B cell (primary cell): ENCODE data around the gene ADORA2B. TPM values are rescaled to one million over a fixed set of nuclear protein-coding genes. Genes with fewer than 3 reads are reported as not detected.

Experiments
- ATAC-seq: fragments of 200-7000 bp; cut with Tn5 transposase; one replicate; pipeline ENCODE4 v1.10.0; 2021; ENCODE audit warnings: low read depth, mild to moderate bottlenecking, moderate number of reproducible peaks, moderate library complexity
- CTCF ChIA-PET: fragments of 350-600 bp; sonication (Branson Sonifier 250); formaldehyde crosslinking; loops from one replicate; lab custom pipeline; 2021; ENCODE audit warnings: antibody characterized with exemption, inconsistent platforms; lab: Charles Lee
- POLR2A ChIA-PET: fragments of 350-600 bp; sonication (Branson Sonifier 250); formaldehyde crosslinking; loops from one replicate; lab custom pipeline; 2021; ENCODE audit warnings: antibody characterized with exemption; lab: Charles Lee
- DNase-seq: peaks from one replicate; pipeline ENCODE4 v3.0.0; 2013
- H2AFZ ChIP-seq: 2 replicates; pipeline ENCODE4 v1.6.1; 2012; ENCODE audit warnings: mild to moderate bottlenecking, low read depth, low read length; ENCODE audit not compliant: insufficient read depth, poor library complexity, severe bottlenecking
- H3K27ac ChIP-seq, 2 donors: 1 replicate in 1 of 2; 2 replicates in 1 of 2; pipeline ENCODE4 v1.5.1; 2012 to 2013; ENCODE audit warnings: low read length in 2 of 2, mild to moderate bottlenecking in 2 of 2, moderate library complexity in 1 of 2
- H3K27me3 ChIP-seq, 4 experiments: fragments of 200-600 bp in 1 of 4; sonication (generic) in 1 of 4; replicated peaks in 1 of 4; 1 replicate in 2 of 4; 2 replicates in 2 of 4; pipeline versions ENCODE4 v1.6.1 to v1.7.0; 2013 to 2016; ENCODE audit warnings: low read length in 3 of 4, mild to moderate bottlenecking in 2 of 4, mixed read lengths in 1 of 4, moderate library complexity in 1 of 4; ENCODE audit not compliant: insufficient read depth in 4 of 4, control insufficient read depth in 3 of 4; ENCODE audit errors: control extremely low read depth in 1 of 4
- H3K36me3 ChIP-seq, 2 experiments: replicated peaks in 1 of 2; 1 replicate in 1 of 2; 2 replicates in 1 of 2; pipeline versions ENCODE4 v1.6.1 to v1.7.1; 2013; ENCODE audit warnings: low read length in 1 of 2; ENCODE audit not compliant: insufficient read depth in 2 of 2, control insufficient read depth in 1 of 2; ENCODE audit errors: control extremely low read depth in 1 of 2, extremely low read depth in 1 of 2
- H3K4me1 ChIP-seq, 2 donors: fragments of 200-600 bp in 1 of 2; sonication (generic) in 1 of 2; 1 replicate in 1 of 2; 2 replicates in 1 of 2; pipeline versions ENCODE4 v1.5.1 to v1.6.1; 2013 to 2017; ENCODE audit warnings: low read length in 2 of 2; ENCODE audit not compliant: control insufficient read depth in 2 of 2, insufficient read depth in 2 of 2
- H3K4me2 ChIP-seq: replicated peaks from 2 replicates; pipeline ENCODE3; 2012; ENCODE audit warnings: mild to moderate bottlenecking, low read depth, low read length; ENCODE audit not compliant: poor library complexity, severe bottlenecking
- H3K4me3 ChIP-seq, 5 experiments: fragments of 200-600 bp in 1 of 5; sonication (generic) in 1 of 5; 1 replicate in 3 of 5; 2 replicates in 2 of 5; pipeline versions ENCODE4 v1.5.1 to v1.7.0; 2011 to 2016; ENCODE audit warnings: low read length in 4 of 5, mild to moderate bottlenecking in 4 of 5, low read depth in 2 of 5, control low read depth in 1 of 5, moderate library complexity in 1 of 5; ENCODE audit not compliant: insufficient read depth in 1 of 5; ENCODE audit errors: control extremely low read depth in 1 of 5, extremely low read depth in 1 of 5
- H3K79me2 ChIP-seq: fragments of 200-600 bp; sonication (generic); one replicate; pipeline ENCODE4 v1.6.0; 2016; ENCODE audit warnings: low read length; ENCODE audit not compliant: control insufficient read depth, insufficient read depth
- H3K9ac ChIP-seq: fragments of 200-600 bp; sonication (generic); 2 replicates; pipeline ENCODE4 v1.6.1; 2017; ENCODE audit warnings: mild to moderate bottlenecking, low read length, moderate library complexity
- H3K9me3 ChIP-seq, 3 donors: one replicate each; pipeline versions ENCODE4 v1.6.1 to v1.7.1; 2013; ENCODE audit warnings: low read length in 2 of 3; ENCODE audit not compliant: control insufficient read depth in 2 of 3, insufficient read depth in 1 of 3; ENCODE audit errors: control extremely low read depth in 1 of 3
- H4K20me1 ChIP-seq: 2 replicates; pipeline ENCODE4 v1.6.0; 2012; ENCODE audit warnings: mild to moderate bottlenecking, low read length; ENCODE audit not compliant: insufficient read depth, control insufficient read depth, poor library complexity, severe bottlenecking
- H3K27ac Mint-ChIP-seq: one replicate; pipeline ENCODE4 v1.8.0; 2021; ENCODE audit warnings: mixed read lengths
- H3K27me3 Mint-ChIP-seq: one replicate; pipeline ENCODE4 v1.8.0; 2021; ENCODE audit warnings: mixed read lengths
- H3K4me1 Mint-ChIP-seq: one replicate; pipeline ENCODE4 v1.8.0; 2021; ENCODE audit warnings: mixed read lengths
- H3K4me3 Mint-ChIP-seq: one replicate; pipeline ENCODE4 v1.8.0; 2021; ENCODE audit warnings: mixed read lengths
- H3K9me3 Mint-ChIP-seq: one replicate; pipeline ENCODE4 v1.8.0; 2022; ENCODE audit warnings: mixed read lengths; ENCODE audit not compliant: insufficient read depth
- CTCF ChIP-seq: fragments of 200-600 bp; IDR thresholded peaks from one replicate; pipeline ENCODE4 v1.8.0; 2022; ENCODE audit warnings: antibody characterized with exemption, mild to moderate bottlenecking
- EZH2 ChIP-seq: IDR thresholded peaks from 2 replicates; pipeline ENCODE4 v1.6.1; 2012; ENCODE audit warnings: borderline replicate concordance, low read depth, mild to moderate bottlenecking, moderate library complexity, low read length; ENCODE audit not compliant: insufficient read depth, poor library complexity, severe bottlenecking
- WGBS: methylation state at CpG from one replicate; pipeline ENCODE4 v1.1.5; 2013; ENCODE audit warnings: missing lambda C conversion rate; ENCODE audit not compliant: insufficient coverage; 5-methylcytosine and 5-hydroxymethylcytosine counted together
- intact Hi-C: fragments of 100-400 bp; cut with micrococcal nuclease; formaldehyde crosslinking; loops from one replicate; pipeline ENCODE4 v1.10.0; 2022
- polyA plus RNA-seq: library from polyadenylated mRNA; depleted of rRNA; stranded (reverse); fragments of >200 nt; gene quantifications from 2 replicates; pipeline ENCODE4 v1.2.3, GENCODE V29; 2012
- total RNA-seq, 2 donors: library from RNA; stranded (reverse); fragments of 120-200 nt in 1 of 2; gene quantifications; 1 replicate in 1 of 2; 2 replicates in 1 of 2; pipeline versions ENCODE4 v1.2.3 to v1.2.4, GENCODE V29; 2013 to 2022

Gene ADORA2B
- total and polyA plus RNA-seq, 2 donors (not counting 1 experiment from before 2014, with no cell fraction given): not detected

GRCh38 chr17:15996322-15996721, 51.4 kb downstream of the ADORA2B start:
- H3K4me3 ChIP-seq: no peak overlapping the region
- no peak overlapping the region for H2AFZ ChIP-seq
- no peak overlapping the region for H3K9ac ChIP-seq
- Mint-ChIP-seq H3K27ac (no peak overlapping the region), H3K27me3 (no peaks in the 10 kb centered on the region), H3K4me3 (no peak overlapping the region), H3K9me3 (no peaks in the 10 kb centered on the region), H3K4me1 (peaks cover 24% of the 10 kb centered on the region)
- no peak for TF ChIP-seq CTCF
- TF ChIP-seq EZH2: no peak
- CTCF ChIA-PET: interaction anchor here (1.1 to 4.4 kb wide), 4 partner anchors 30 to 738 kb away, joined by 3 to 14 read pairs (median 8); partner anchors contain the start of gene ADORA2B
- H3K4me1 ChIP-seq: peaks cover 18 to 22% of the 10 kb centered on the region in 2 donors
- H3K4me2 ChIP-seq: no peak overlapping the region
- no peak for DNase-seq
- H3K27me3 ChIP-seq: no peaks in the 10 kb centered on the region
- H4K20me1 ChIP-seq: peaks cover 13% of the 10 kb centered on the region
- 92% methylated on average over 1 of the region's 6 CpGs for WGBS
- peaks cover 0 to 4% of the 10 kb centered on the region in 2 experiments for H3K36me3 ChIP-seq
- intact Hi-C loops: loop anchor here (5.0 kb wide), 1 partner anchor 314 kb away; the partner anchor contains the start of gene TRIM16
- H3K79me2 ChIP-seq: peaks cover 33% of the 10 kb centered on the region
- no peaks in the 10 kb centered on the region for H3K9me3 ChIP-seq
- POLR2A ChIA-PET: no interaction called here
- H3K27ac ChIP-seq: no peak overlapping the region
- ATAC-seq: no peak

GRCh38 chr17:15998031-15998562, 53.2 kb downstream of the ADORA2B start:
- H3K27ac Mint-ChIP-seq: peak overlapping the region; percentile 97
- Histone ChIP-seq H3K79me2 (peaks cover 37% of the 10 kb centered on the region), H3K9ac (no peak overlapping the region), H4K20me1 (peaks cover 20% of the 10 kb centered on the region), H3K4me1 (peaks cover 22 to 26% of the 10 kb centered on the region in 2 donors), H3K4me3 (peak overlapping the region in 1 of 5 experiments; percentile 89), H3K4me2 (peak overlapping the region; percentile 95), H3K27me3 (no peaks in the 10 kb centered on the region), H3K27ac (peak overlapping the region in 1 of 2 donors; percentile 43), H3K9me3 (no peaks in the 10 kb centered on the region), H2AFZ (no peak overlapping the region), H3K36me3 (peaks cover 5 to 13% of the 10 kb centered on the region in 2 experiments)
- DNase-seq (no peak), ATAC-seq (no peak)
- WGBS: 88% methylated on average over 3 of the region's 4 CpGs
- TF ChIP-seq EZH2 (no peak), CTCF (no peak)
- H3K4me1 Mint-ChIP-seq: peaks cover 32% of the 10 kb centered on the region
- peak overlapping the region; percentile 99 for H3K4me3 Mint-ChIP-seq
- POLR2A ChIA-PET: no interaction called here
- intact Hi-C loops: loop anchor here (5.0 kb wide), 1 partner anchor 316 kb away; the partner anchor contains the start of gene TRIM16
- no peaks in the 10 kb centered on the region for H3K9me3 Mint-ChIP-seq
- no peaks in the 10 kb centered on the region for H3K27me3 Mint-ChIP-seq
- CTCF ChIA-PET: interaction anchor here (0.6 to 4.4 kb wide), 6 partner anchors 53 to 1011 kb away, joined by 3 to 15 read pairs (median 8); partner anchors contain the start of gene ADORA2B
